OCI-LY1 (cell line): Measurements from ENCODE around the gene DLAT.
"Not testable (repeated sequence)": the region's sequence is repeated elsewhere in the genome, so short reads cannot be mapped to it uniquely, and the experiment has no call there.

ENCODE experiments used
- H2AFZ ChIP-seq: fragments of 200-600 bp; sonication (generic), shearing (Covaris generic); 2 replicates; pipeline ENCODE4 v1.6.0; 2014; ENCODE audit warnings: antibody characterized with exemption, mild to moderate bottlenecking, low read length
- H3F3A ChIP-seq: fragments of 200-600 bp; sonication (generic), shearing (Covaris generic); 2 replicates; pipeline ENCODE4 v1.6.0; 2014; ENCODE audit warnings: mild to moderate bottlenecking, antibody characterized with exemption, low read length, moderate library complexity; ENCODE audit not compliant: insufficient read depth
- H3K27ac ChIP-seq: fragments of 200-600 bp; sonication (generic); 2 replicates; pipeline ENCODE4 v1.5.1; 2014; ENCODE audit warnings: low read length, mixed run types, mild to moderate bottlenecking, low read depth; ENCODE audit not compliant: poor library complexity, severe bottlenecking
- H3K27me3 ChIP-seq: fragments of 200-600 bp; sonication (generic); 2 replicates; pipeline ENCODE4 v1.6.0; 2014; ENCODE audit warnings: antibody characterized with exemption, mild to moderate bottlenecking, low read length, moderate library complexity; ENCODE audit not compliant: insufficient read depth
- H3K36me3 ChIP-seq: fragments of 200-600 bp; sonication (generic); 2 replicates; pipeline ENCODE4 v1.6.1; 2014; ENCODE audit warnings: mild to moderate bottlenecking, antibody characterized with exemption, low read length, moderate library complexity, mixed read lengths; ENCODE audit not compliant: insufficient read depth
- H3K4me1 ChIP-seq: fragments of 200-600 bp; sonication (generic); 2 replicates; pipeline ENCODE4 v1.5.1; 2014; ENCODE audit warnings: mild to moderate bottlenecking, low read length, moderate library complexity; ENCODE audit not compliant: insufficient read depth, severe bottlenecking
- H3K4me2 ChIP-seq: fragments of 200-600 bp; sonication (generic), shearing (Covaris generic); 2 replicates; pipeline ENCODE4 v1.6.1; 2014; ENCODE audit warnings: low read length
- H3K4me3 ChIP-seq: fragments of 200-600 bp; sonication (generic); 2 replicates; pipeline ENCODE4 v1.5.1; 2014; ENCODE audit warnings: low read length, low read depth, mild to moderate bottlenecking, mixed read lengths; ENCODE audit not compliant: poor library complexity, severe bottlenecking
- H3K79me2 ChIP-seq: fragments of 200-600 bp; shearing (Covaris generic); 2 replicates; pipeline ENCODE4 v1.6.1; 2016; ENCODE audit warnings: mixed run types, low read length, mixed read lengths; ENCODE audit not compliant: insufficient read depth
- H3K9ac ChIP-seq: fragments of 200-600 bp; sonication (generic), shearing (Covaris generic); 2 replicates; pipeline ENCODE4 v1.6.1; 2014; ENCODE audit warnings: mild to moderate bottlenecking, low read length, mixed read lengths
- H3K9me2 ChIP-seq: fragments of 200-600 bp; sonication (generic), shearing (Covaris generic); 2 replicates; pipeline ENCODE4 v1.6.1; 2014; ENCODE audit warnings: low read depth, mild to moderate bottlenecking, low read length, mixed read lengths
- H3K9me3 ChIP-seq: fragments of 200-600 bp; shearing (Covaris generic); 2 replicates; pipeline ENCODE4 v1.6.1; 2014; ENCODE audit warnings: low read length, mixed read lengths
- H4K20me1 ChIP-seq: fragments of 200-600 bp; sonication (generic), shearing (Covaris generic); 2 replicates; pipeline ENCODE4 v1.6.0; 2016; ENCODE audit warnings: mild to moderate bottlenecking, low read length; ENCODE audit not compliant: insufficient read depth
- EZH2 ChIP-seq: fragments of 200-600 bp; sonication (generic), shearing (Covaris generic); IDR thresholded peaks from 2 replicates; pipeline ENCODE4 v1.8.0; 2017; ENCODE audit warnings: borderline replicate concordance, mixed run types, mild to moderate bottlenecking, antibody characterized with exemption, low read length, moderate library complexity, mixed read lengths
- TF ChIP-seq, protein P1 (sequence below): fragments of 200-600 bp; sonication (generic), shearing (Covaris generic); IDR thresholded peaks from 2 replicates; pipeline ENCODE4 v1.5.1; 2017; ENCODE audit warnings: mild to moderate bottlenecking, antibody characterized with exemption, low read length, moderate library complexity, mixed read lengths

The DLAT gene

DNA sequence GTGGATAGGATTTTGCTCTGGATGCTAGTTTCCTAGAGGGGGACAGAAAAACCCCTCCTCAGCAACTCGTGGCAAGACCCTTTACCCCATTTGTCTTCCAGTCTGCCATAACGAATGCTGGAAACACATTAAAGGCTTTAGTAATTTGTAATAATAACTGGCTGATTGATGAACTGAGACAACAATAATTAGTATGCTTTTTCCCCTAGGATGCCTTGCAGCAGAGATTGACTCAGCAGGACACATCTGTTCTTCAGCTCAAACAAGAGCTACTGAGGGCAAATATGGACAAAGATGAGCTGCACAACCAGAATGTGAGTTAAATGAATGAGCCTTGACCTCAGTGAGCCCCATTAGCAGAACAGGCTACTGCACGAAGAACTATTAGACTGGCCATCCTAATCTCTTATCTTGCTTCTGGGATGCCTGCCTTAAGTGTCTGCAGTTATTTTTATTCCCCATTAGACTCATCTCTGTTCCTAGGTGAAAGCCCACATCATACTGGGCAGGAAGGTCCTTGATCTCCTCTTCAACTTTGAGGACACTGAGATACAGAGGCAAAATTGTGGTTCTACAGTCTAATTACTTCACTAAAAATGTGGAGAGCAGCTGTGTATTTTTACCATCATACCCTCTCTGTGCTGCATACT lies 32.9 kb upstream of the DLAT start:
- Histone ChIP-seq H3K4me3 (no peak overlapping the region), H3K4me1 (peaks cover 4% of the 10 kb centered on the region), H3K27me3 (no peaks in the 10 kb centered on the region), H3K36me3 (peaks cover 26% of the 10 kb centered on the region), H4K20me1 (no peaks in the 10 kb centered on the region), H3K27ac (no peak overlapping the region), H3K79me2 (no peaks in the 10 kb centered on the region), H3K4me2 (no peak overlapping the region), H3K9ac (no peak overlapping the region), H3K9me3 (no peaks in the 10 kb centered on the region), H2AFZ (no peak overlapping the region), H3F3A (no peaks in the 10 kb centered on the region), H3K9me2 (no peaks in the 10 kb centered on the region)
- TF ChIP-seq, protein P1, sequence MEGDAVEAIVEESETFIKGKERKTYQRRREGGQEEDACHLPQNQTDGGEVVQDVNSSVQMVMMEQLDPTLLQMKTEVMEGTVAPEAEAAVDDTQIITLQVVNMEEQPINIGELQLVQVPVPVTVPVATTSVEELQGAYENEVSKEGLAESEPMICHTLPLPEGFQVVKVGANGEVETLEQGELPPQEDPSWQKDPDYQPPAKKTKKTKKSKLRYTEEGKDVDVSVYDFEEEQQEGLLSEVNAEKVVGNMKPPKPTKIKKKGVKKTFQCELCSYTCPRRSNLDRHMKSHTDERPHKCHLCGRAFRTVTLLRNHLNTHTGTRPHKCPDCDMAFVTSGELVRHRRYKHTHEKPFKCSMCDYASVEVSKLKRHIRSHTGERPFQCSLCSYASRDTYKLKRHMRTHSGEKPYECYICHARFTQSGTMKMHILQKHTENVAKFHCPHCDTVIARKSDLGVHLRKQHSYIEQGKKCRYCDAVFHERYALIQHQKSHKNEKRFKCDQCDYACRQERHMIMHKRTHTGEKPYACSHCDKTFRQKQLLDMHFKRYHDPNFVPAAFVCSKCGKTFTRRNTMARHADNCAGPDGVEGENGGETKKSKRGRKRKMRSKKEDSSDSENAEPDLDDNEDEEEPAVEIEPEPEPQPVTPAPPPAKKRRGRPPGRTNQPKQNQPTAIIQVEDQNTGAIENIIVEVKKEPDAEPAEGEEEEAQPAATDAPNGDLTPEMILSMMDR: no peak
- no peak for TF ChIP-seq EZH2

DNA sequence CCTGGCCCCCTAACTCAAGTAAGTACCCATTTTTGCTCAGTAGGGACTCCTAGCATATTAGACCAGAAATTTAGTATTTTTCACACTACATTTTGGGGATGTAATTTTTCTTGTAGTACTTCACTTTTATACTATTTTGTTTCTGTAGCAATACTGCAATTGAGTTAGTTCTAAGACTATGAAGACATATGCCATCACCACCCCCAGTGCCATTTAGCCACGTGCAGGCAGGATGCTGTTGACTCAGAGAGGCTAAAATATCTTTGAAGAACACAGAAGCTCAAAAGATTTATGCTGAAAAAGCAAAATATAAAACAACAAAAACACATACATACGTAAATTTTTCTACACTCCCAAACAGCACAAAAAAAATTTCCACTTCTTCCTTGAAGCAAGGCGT lies 29.1 kb upstream of the DLAT start:
- H3K9ac ChIP-seq: no peak overlapping the region
- no peaks in the 10 kb centered on the region for H3K9me3 ChIP-seq
- TF ChIP-seq, protein P1: no peak
- no peak for TF ChIP-seq EZH2
- H3K27ac ChIP-seq: no peak overlapping the region
- no peaks in the 10 kb centered on the region for H4K20me1 ChIP-seq
- H3K4me2 ChIP-seq: no peak overlapping the region
- H3F3A ChIP-seq: no peaks in the 10 kb centered on the region
- peaks cover 10% of the 10 kb centered on the region for H3K4me1 ChIP-seq
- no peaks in the 10 kb centered on the region for H3K79me2 ChIP-seq
- no peaks in the 10 kb centered on the region for H3K9me2 ChIP-seq
- H3K36me3 ChIP-seq: peaks cover 23% of the 10 kb centered on the region
- H3K4me3 ChIP-seq: no peak overlapping the region
- no peaks in the 10 kb centered on the region for H3K27me3 ChIP-seq
- H2AFZ ChIP-seq: no peak overlapping the region

DNA sequence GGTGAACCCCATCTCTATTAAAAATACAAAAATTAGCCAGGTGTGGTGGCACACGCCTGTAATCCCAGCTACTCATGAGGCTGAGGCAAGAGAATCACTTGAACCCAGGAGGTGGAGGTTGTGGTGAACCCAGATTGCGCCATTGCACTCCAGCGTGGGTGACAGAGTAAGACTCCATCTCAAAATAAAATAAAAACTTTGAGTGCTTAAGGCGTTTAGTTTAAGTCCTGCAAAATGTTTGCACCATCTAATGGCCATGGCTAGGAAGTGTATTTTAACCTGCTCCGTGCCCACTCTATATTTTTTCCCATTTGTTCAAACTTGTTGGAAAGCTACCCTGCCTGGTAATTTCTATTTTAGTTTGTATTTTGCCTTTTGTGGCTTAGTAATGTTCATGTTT lies 28.5 kb upstream of the DLAT start:
- not testable (repeated sequence) for H3F3A ChIP-seq, H4K20me1 ChIP-seq
- TF ChIP-seq, protein P1: peak; percentile 57

More for the DNA sequence above, 28.5 kb upstream of the DLAT start:
- not testable (repeated sequence) for H3K4me2 ChIP-seq, H2AFZ ChIP-seq, H3K79me2 ChIP-seq, H3K4me3 ChIP-seq, H3K9me2 ChIP-seq, H3K9ac ChIP-seq, H3K27me3 ChIP-seq, H3K9me3 ChIP-seq, H3K27ac ChIP-seq
- Histone ChIP-seq H3K4me1 (peaks cover 10% of the 10 kb centered on the region), H3K36me3 (peaks cover 21% of the 10 kb centered on the region; the same call in 1 of the 2 replicates)
